ENCODE results near the gene RNF152.

GRCh38 chr18:61821748-61822147, 71.1 kb downstream of the RNF152 start:
- no peak for TF ChIP-seq TAF1 (IDR thresholded peaks at IDR 0.05; ENCODE audit: low read depth)
- TF ChIP-seq, protein P1, sequence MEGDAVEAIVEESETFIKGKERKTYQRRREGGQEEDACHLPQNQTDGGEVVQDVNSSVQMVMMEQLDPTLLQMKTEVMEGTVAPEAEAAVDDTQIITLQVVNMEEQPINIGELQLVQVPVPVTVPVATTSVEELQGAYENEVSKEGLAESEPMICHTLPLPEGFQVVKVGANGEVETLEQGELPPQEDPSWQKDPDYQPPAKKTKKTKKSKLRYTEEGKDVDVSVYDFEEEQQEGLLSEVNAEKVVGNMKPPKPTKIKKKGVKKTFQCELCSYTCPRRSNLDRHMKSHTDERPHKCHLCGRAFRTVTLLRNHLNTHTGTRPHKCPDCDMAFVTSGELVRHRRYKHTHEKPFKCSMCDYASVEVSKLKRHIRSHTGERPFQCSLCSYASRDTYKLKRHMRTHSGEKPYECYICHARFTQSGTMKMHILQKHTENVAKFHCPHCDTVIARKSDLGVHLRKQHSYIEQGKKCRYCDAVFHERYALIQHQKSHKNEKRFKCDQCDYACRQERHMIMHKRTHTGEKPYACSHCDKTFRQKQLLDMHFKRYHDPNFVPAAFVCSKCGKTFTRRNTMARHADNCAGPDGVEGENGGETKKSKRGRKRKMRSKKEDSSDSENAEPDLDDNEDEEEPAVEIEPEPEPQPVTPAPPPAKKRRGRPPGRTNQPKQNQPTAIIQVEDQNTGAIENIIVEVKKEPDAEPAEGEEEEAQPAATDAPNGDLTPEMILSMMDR (IDR thresholded peaks at IDR 0.05; ENCODE audit: poor library complexity, severe bottlenecking), result no peak
- no peak for TF ChIP-seq POLR2AphosphoS5 (IDR thresholded peaks at IDR 0.05)
- no peak for TF ChIP-seq REST (IDR thresholded peaks at IDR 0.05; ENCODE audit: borderline replicate concordance)
